ENCODE data around the gene CPNE5. TPM values are rescaled to one million over a fixed set of nuclear protein-coding genes. Genes with fewer than 3 reads are reported as not detected.

Gene CPNE5
- total RNA-seq, 1 donor from 2014 or later, result not detected

- TF ChIP-seq, protein P1, sequence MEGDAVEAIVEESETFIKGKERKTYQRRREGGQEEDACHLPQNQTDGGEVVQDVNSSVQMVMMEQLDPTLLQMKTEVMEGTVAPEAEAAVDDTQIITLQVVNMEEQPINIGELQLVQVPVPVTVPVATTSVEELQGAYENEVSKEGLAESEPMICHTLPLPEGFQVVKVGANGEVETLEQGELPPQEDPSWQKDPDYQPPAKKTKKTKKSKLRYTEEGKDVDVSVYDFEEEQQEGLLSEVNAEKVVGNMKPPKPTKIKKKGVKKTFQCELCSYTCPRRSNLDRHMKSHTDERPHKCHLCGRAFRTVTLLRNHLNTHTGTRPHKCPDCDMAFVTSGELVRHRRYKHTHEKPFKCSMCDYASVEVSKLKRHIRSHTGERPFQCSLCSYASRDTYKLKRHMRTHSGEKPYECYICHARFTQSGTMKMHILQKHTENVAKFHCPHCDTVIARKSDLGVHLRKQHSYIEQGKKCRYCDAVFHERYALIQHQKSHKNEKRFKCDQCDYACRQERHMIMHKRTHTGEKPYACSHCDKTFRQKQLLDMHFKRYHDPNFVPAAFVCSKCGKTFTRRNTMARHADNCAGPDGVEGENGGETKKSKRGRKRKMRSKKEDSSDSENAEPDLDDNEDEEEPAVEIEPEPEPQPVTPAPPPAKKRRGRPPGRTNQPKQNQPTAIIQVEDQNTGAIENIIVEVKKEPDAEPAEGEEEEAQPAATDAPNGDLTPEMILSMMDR (IDR thresholded peaks at IDR 0.05), result no peak
- no peak for DNase-seq (ENCODE audit: low spot score)
- Mint-ChIP-seq H3K4me3 (ENCODE audit: unreplicated experiment) (no peak overlapping the region), H3K36me3 (ENCODE audit: low read depth) (no peaks in the 10 kb centered on the region), H3K27ac (ENCODE audit: unreplicated experiment) (no peak overlapping the region), H3K9me3 (ENCODE audit: low read depth) (no peaks in the 10 kb centered on the region), H3K4me1 (ENCODE audit: low read depth) (no peaks in the 10 kb centered on the region), H3K27me3 (ENCODE audit: low read depth) (peaks cover 23% of the 10 kb centered on the region)
Observed at GRCh38 chr6:36793913-36794712, 45.1 kb downstream of the CPNE5 start.

- Mint-ChIP-seq H3K4me1 (ENCODE audit: low read depth) (no peaks in the 10 kb centered on the region), H3K27me3 (ENCODE audit: low read depth) (peaks cover 26% of the 10 kb centered on the region), H3K36me3 (ENCODE audit: low read depth) (no peaks in the 10 kb centered on the region), H3K9me3 (ENCODE audit: low read depth) (no peaks in the 10 kb centered on the region), H3K27ac (ENCODE audit: unreplicated experiment) (no peak overlapping the region), H3K4me3 (ENCODE audit: unreplicated experiment) (no peak overlapping the region)
- DNase-seq (ENCODE audit: low spot score), result no peak
- TF ChIP-seq, protein P1 (IDR thresholded peaks at IDR 0.05), result no peak
Observed at GRCh38 chr6:36793296-36793912, 45.8 kb downstream of the CPNE5 start.

DNA sequence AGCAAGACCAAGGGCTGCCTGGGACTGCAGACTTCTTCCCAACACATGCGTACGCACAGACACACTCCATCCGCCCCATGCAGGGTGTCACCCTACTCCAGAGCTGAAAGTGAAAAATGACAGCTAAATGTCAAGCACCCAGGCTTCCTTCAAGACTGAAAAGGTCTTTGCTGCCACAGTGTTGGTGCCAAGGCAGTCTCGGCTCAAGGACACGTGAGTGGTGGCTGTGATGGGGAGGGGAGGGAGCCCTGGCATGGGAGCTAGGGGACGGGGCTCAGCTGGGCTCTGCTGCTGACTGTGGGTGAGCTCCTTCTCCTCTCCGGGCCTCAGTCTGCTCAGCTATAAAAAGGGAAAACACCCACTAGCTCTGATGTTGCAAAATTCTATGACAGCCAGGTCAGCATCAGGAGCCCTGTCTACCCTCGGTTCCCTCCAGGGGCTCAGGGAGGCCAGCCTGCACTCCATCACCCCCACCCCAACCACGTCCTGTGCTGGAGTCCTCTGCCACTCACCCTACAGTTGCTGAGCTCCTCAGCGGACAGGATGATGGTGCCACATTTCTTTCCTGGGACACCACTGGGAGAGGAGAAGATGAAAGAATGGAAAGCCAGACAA, 47.6 kb downstream of the CPNE5 start:
- DNase-seq (ENCODE audit: low spot score), result no peak
- peaks cover 32% of the 10 kb centered on the region for H3K27me3 Mint-ChIP-seq (ENCODE audit: low read depth)
- H3K27ac Mint-ChIP-seq (ENCODE audit: unreplicated experiment), result no peak overlapping the region
- no peaks in the 10 kb centered on the region for H3K9me3 Mint-ChIP-seq (ENCODE audit: low read depth)
- no peaks in the 10 kb centered on the region for H3K36me3 Mint-ChIP-seq (ENCODE audit: low read depth)
- H3K4me3 Mint-ChIP-seq (ENCODE audit: unreplicated experiment), result no peak overlapping the region
- TF ChIP-seq, protein P1 (IDR thresholded peaks at IDR 0.05), result no peak
- H3K4me1 Mint-ChIP-seq (ENCODE audit: low read depth), result no peaks in the 10 kb centered on the region

- Mint-ChIP-seq H3K4me1 (ENCODE audit: low read depth) (no peaks in the 10 kb centered on the region), H3K4me3 (ENCODE audit: unreplicated experiment) (no peak overlapping the region), H3K36me3 (ENCODE audit: low read depth) (no peaks in the 10 kb centered on the region), H3K27me3 (ENCODE audit: low read depth) (peaks cover 32% of the 10 kb centered on the region), H3K9me3 (ENCODE audit: low read depth) (no peaks in the 10 kb centered on the region), H3K27ac (ENCODE audit: unreplicated experiment) (no peak overlapping the region)
- DNase-seq (ENCODE audit: low spot score), result no peak
- TF ChIP-seq, protein P1 (IDR thresholded peaks at IDR 0.05), result no peak
Observed at GRCh38 chr6:36791085-36791484, 48.2 kb downstream of the CPNE5 start.

DNA sequence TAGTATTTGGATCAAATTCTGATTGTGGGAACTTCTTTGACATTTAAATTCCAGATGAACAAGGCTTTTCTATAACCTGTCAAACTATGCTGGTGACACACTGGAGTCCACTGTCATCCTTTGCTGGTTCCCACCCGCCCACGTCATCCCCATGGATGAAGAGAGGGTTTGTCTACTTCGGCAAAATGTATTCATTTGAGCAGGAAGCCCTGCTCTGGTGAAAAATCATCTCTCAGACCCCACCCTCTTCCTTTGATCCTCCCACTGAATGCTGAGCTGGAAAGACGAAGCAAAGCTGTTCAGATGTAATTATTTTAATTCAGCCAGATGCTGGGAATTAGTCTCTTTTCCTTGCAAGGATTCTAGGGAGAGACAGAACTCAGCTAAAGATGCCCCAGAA, 50.5 kb downstream of the CPNE5 start:
- no peaks in the 10 kb centered on the region for H3K36me3 Mint-ChIP-seq (ENCODE audit: low read depth)
- no peak overlapping the region for H3K27ac Mint-ChIP-seq (ENCODE audit: unreplicated experiment)
- H3K27me3 Mint-ChIP-seq (ENCODE audit: low read depth), result peaks cover 32% of the 10 kb centered on the region
- no peak for DNase-seq (ENCODE audit: low spot score)
- TF ChIP-seq, protein P1 (IDR thresholded peaks at IDR 0.05), result no peak
- H3K4me1 Mint-ChIP-seq (ENCODE audit: low read depth), result no peaks in the 10 kb centered on the region
- H3K4me3 Mint-ChIP-seq (ENCODE audit: unreplicated experiment), result no peak overlapping the region
- H3K9me3 Mint-ChIP-seq (ENCODE audit: low read depth), result no peaks in the 10 kb centered on the region
